Islet of Langerhans (tissue), 1 donor: ENCODE measurements around the gene FBXO10.
"Not testable (repeated sequence)": the region's sequence is repeated elsewhere in the genome, so short reads cannot be mapped to it uniquely, and the experiment has no call there.

Experiments
- FAIRE-seq: peaks from one replicate; lab custom pipeline; 2011; peaks lifted over from hg19 to GRCh38; lab: Jason Lieb, UNC

Gene FBXO10

DNA sequence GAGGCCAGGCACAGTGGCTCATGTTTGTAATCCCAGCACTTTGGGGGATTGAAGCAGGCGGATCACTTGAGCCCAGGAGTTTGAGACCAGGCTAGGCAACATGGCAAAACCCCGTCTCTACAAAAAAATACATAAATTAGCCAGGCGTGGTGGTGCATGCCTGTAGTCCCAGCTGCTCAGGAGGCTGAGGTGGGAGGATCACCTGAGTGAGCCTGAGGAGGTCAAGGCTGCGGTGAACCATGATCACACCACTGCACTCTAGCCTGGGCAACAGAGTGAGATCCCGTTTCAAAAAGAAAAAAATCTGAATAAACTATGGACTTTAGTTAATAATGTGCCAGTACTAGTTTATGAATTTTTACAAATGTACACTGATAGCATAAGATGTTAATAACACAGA is 66.1 kb downstream of the FBXO10 start:
- FAIRE-seq, result not testable (repeated sequence)

DNA sequence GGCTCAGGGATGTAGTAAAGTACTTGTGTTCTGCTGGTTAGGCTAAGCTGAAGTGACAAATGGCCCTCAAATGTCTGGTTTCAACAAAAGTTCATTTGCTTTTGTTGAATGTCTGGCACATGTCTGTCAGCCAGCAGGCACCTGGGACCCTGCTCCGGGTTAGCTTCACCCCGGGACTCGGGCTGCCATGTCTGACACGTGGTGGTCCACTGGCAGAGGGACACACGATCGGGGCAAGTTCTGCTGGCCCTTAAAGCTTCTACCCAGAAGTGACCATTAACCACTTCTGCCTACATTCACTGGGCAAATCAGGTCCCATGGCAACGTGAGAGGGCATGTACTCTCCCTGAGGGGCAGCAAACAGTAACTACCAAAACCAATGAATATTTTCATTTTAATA is 66.6 kb downstream of the FBXO10 start:
- FAIRE-seq, result no peak

DNA sequence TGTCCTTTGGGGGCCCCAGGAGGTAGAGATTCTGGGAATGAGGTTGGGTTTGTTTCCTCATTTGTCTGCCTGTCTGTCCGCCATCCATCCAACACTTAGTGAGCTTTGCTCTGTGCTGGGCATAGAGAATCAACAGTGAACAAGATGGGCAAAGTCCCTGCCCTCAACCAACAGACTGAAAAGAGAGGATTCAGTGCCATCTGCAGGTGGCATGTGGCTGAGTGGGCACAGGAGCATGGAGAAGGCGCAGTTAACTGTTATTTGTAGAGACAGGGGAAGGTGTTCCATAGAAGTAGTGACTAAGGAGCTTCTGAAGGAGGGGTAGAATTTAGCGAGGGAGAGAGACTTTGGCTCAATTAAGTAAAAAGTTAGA is 67.4 kb downstream of the FBXO10 start:
- no peak for FAIRE-seq

DNA sequence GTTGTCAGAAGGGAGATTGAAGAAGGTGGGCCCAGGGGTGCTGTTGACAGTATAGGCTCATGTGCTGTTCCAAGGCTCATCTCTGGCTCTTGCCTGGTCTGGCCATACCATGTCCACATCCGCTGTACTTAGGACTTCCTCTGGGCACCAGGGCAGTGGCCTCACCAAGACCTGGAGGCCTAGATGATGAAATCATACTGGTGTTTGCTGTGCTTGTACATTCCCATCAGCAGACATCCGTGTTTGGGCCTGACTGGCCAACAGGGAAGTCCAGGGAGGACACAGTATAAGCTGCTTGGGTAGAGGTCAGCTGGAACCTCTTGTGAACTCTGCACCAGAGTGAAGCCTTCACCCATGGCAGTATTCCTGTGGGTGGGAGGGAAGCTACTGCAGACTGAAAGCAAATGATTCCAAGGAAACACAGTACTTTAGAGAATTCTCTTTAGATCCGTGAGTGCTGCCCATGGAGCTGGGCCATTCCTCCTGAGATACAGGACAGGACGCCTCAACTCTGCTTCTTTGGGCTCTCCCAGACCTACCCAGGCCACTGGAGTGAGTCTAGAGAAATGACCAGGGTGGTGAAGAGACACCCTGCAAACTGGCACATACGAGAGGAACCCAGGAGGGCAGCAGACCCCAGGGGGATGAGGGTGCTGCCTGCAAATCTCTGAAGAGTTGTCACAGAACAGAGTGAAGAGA is 67.9 kb downstream of the FBXO10 start:
- no peak for FAIRE-seq

DNA sequence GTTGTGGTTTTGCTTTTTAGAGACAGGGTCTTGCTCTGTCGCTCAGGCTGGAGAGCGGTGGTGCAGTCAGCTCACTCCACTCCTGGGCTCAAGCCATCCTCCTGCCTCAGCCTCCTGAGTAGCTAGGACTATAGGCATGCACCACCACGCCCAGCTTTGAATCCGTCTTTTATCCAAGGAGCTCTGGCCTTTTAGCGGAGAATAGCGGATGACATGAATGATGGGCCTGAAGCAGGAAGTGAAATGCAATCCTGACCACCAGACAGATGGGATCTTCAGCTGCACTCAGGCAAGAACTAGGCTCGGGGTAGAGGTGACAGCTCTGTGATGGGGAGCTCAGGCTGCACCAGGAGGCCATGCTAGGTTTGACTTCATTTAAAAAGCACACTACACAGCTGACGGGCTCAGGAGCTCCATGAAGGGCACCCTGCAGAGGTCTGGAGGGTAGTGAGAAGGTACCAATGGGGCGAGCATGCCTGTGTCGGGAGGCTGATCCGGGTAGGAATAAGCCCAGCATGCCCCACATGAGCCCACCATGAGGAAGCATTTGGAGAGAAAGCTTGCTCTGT is 68.5 kb downstream of the FBXO10 start:
- no peak for FAIRE-seq

DNA sequence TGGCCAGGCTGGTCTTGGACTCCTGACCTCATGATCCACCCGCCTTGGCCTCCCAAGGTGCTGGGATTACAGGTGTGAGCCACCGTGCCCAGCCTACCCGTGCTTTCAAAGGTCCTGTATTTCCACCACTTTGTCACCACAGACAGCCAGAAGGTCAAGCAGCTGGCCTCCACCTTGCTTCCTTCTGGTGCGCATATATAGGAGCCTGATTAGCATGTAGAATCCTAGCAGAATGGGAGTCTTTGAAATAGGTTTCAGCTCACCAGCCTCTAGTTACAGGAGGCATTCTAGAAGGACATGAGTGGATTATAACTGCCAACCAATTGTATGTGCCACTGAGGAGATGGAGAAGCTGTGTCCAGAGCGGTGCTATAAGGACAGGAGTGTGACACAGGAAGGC is 71.6 kb downstream of the FBXO10 start:
- no peak for FAIRE-seq

DNA sequence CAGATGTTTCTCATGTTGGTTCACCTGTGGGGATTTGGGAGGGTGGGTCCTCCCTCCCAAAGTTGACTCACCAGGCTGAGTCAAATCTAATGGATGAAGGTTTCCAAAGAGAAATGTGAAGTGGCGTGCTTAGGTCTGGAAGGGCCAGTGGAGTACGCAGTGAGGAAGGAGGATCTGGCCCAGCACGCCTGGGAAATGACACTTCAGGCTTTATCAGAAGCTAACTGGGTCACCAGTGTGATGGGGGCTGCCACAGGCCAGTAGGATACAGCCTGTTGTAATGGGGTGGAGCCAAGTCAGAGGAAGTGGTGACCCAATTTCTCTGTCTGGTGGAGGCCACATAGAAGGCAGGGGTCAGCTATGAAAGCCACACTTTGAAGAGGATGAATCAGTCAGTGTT is 72.4 kb downstream of the FBXO10 start:
- FAIRE-seq, result no peak

DNA sequence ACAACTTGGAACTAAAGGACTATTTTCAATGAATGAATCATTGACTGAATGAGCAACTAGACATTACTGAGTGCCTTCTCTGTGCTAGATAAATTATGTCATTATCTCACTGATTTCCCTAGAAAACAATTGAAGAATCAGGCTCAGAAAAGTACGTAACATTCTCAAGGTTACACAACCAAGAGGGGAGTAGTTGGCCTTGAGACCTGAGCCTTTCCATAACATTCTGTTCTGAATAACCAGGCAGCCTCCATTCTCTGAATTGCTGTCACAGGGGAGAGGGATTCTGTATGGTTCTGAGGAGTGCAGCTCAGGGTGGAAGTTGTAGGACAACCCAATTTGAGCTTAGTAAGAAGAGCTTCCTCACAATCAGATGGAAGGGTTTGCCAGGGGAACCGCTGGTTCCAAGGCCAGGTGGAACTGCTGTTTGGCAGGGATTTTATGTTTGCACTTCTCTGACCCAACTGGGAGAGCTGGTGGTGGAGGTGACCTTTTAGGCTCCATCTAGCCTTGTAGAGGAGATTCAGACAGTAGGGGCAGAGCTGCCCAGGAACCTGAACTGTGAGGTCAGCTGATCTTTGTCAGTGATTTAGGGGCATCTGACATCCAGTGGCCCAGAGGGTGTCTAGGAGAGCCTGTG is 74.1 kb downstream of the FBXO10 start:
- FAIRE-seq, result no peak

DNA sequence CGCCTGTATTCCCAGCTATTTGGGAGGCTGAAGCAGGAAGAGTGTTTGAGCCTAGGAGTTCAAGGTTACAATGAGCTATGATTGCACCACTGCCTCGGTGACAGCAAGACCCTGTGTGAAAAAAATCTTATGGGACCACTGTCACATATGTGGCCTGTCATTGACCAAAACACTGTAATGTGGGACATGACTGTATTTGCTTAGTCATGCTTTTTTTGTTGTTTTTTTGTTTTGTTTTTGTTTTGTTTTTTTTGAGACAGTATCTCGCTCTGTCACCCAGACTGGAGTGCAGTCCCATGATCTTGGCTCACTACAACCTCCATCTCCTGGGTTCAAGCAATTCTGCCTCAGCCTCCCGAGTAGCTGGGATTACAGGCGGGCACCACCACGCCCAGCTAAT is 76.9 kb downstream of the FBXO10 start:
- FAIRE-seq, result no peak

DNA sequence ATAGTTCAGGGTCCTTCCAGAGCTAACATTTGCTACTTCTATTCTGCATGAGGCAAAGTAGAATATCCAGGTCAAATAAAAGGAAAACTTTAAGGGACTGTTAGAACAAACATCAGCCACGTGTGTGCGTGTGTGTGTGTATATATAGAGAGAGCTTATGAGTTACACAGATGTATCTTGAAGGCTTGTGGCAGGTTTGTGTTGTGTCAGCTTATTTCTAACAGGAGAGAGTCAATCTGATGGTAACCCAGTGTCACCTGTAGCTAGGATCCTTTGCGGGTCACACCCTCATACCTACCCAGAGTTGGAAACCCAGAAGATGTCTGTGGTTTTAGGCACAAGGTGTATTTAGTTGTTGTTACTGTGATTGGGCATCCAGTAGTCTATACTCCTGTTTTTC is 77.7 kb downstream of the FBXO10 start:
- FAIRE-seq, result no peak

DNA sequence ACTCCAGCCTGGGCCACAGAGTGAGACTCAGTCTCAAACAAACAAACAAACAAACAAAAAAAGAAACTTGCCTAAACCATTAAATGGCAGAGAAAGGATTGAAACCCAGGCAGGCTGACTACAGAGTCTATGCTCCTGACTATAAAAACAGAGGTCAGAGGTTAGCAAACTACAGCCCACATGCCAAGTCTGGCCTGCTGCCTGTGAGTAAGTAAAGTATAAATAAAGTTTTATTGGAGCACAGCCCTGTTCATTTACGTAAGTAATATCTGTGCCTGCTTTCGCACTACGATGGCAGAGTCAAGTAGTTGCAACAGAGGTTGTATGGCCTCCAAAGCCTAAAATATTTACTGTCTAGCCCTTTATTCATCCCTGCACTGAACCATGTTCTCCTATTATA is 78.9 kb downstream of the FBXO10 start:
- FAIRE-seq, result no peak

DNA sequence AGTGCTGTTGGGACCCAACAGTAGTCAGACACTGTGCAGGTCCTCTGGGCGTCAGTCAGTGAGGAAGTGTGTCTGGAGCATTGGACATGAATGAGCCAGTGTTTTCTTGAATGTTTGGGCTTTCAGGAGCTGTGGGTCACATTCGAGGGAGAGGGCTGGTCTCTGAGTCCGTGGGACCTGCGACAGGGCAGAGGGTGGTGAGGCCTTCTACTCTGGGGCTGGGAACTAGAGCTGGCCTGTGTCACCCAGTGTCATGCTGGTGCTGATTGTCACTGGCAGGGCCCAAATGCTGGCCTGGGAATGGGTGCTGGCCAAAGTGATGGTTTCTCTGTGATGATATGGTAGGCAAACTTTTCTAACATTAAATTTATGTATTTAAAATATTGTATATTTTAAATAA is 80.2 kb downstream of the FBXO10 start:
- no peak for FAIRE-seq

DNA sequence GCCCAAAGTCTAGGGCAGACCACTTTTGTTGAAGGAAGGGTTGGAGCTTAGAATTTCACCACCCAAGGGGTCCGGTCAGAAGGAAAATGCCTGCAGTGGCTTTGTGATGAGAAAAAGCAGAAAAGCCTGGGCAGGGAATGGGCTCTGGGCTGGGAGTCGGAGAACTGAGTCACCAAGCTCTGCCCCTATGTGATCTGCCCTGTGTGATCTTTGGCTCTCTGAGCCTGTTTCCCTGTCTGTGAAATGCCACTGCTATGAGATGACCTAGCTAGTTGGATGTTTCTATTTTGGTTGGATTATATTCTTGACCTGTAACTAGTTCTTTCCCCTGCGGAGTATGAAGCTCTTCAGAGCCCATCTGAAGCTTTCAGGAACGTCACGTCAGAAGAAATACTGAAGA is 80.6 kb downstream of the FBXO10 start:
- no peak for FAIRE-seq

DNA sequence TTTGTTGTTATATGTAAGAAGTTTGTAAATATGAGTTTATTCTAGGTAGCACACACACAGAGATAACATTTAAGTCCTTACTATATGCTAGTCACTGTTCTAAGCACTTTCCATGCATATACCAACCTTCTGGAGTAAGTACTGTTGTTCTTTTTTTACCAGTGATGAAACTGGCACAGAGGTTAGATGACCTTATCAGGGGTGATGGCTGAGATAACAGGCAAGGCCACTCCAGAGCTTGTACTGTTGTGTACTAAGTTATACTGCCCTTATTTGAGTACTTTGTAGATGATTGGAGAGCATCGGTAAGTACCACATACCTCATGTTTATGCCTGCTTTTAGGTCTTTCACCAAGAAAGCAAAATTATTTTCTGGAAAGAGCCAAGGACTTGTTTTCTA is 84.2 kb downstream of the FBXO10 start:
- no peak for FAIRE-seq

DNA sequence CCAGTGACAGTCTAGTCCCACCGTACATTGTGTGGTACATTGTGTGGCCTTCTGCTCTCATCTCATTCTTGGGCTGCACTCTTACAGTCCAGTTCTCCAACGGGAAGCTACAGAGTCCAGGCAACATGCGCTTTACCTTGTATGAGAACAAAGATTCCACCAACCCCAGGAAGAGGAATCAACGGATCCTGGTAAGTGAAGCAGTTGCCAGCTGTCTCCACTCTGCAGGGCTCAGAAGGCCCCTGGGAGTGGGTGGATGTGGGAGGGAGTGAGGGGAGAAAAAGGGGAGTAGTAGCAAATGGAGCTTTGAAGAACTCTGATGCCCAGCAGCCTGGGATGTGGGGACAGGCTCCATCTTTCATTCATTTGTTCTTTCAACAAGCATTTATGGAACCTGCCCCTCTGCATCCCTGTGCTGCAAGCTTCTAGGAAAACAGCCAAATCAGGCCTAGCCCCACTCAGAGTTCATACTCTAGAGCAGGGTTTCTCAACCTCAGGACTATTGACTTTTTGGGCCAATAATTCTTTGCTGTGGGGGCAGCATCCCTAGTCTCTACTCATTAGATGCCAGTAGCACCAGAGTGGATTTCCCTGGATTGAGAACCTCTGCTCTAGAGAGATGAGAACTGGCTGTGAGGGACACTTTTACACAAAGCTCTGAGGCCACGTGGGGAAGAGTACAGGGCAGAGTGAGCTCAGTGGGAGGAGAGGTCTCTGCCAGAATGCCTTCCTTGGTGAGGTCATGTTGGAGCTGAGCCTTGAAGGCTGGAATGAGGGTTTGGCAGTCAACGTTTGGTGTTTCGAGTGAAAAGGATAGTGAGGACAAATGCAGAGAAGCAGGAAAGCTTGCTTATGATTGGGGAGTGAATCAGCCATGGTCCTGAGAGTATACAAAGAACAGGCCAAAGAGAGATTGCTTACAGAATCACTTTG is 89.3 kb downstream of the FBXO10 start:
- FAIRE-seq, result no peak

DNA sequence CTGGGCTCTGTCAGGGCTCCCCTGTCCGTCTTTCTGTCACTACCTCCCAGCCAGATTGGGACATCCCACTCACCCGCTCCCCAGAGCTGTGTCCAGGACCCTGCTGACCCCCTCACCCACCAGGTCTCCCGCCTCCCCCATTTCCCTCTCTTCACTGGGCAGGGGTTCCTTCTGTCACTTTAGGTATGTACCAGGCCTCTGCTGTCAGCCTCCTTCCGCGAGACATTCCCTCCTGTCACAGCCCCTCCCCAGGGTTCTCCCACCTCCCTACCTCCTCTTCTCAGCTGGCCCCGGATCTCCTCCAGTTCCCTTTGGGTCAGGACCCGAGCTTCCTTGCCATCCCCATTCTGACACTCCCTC is 89.9 kb downstream of the FBXO10 start:
- FAIRE-seq, result no peak

DNA sequence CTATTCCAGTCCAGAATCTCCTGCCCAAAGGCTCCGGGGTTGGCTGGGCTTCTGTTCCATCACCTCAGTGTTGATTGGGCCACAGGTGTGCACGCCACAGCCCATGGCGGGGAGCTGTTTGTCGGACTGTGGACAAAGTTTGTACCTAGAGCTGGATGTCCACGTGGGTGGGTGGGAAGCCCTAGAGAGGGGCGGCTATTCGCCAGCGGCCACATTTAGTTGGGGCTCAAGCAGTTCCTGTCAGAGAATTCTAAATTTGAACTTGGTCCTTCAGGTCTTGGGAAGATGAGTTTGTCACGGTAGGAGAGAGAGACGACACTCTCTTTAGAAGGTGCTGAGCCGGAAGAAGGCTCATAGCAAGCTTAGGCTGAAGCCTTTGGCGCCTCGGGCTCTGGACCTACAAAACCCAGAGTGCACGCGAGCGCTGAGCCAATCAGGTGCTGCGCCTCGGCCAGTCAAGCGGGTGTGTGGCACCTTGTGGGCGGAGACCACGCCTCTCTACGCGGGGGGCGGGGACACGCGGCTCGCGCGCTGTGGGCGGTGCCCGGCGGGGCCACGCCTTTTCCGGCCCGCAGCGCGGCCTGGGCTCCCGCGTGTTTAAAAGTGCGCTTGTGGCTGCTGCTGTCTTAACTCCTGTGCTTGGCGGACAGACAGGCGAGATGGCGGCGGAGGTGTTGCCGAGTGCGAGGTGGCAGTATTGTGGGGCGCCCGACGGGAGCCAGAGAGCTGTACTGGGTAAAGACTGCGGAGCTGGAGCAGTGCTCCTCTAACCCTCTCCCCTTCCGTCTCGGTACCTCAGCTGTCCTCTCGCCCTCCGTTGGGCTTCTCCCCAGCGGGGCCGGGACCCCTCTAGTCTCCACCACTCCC is 90.6 kb downstream of the FBXO10 start, which contains the start of gene POLR1E:
Gene POLR1E (plus strand): TSS at position 560 of the 867 bp plus-strand sequence. CDS start 100 bp downstream, at position 660.
- FAIRE-seq, result no peak

DNA sequence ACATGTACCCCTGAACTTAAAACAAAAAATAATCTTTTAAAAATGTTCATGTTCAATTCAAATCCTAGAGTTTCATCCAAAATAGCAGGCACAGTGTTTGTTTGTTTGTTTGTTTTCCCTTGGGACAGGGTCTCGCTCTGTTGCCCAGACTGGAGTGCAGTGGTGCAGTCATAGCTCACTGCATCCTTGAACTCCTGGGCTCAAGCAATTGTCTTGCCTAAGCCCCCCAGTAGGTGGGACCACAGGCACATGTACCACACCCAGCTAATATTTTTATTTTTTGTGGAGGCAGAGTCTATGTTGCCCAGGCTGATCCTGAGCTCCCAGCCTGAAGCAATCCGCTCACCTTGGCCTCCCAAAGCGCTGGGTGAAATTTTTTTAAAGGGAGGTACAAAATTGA is 95.4 kb downstream of the FBXO10 start:
- FAIRE-seq, result no peak

DNA sequence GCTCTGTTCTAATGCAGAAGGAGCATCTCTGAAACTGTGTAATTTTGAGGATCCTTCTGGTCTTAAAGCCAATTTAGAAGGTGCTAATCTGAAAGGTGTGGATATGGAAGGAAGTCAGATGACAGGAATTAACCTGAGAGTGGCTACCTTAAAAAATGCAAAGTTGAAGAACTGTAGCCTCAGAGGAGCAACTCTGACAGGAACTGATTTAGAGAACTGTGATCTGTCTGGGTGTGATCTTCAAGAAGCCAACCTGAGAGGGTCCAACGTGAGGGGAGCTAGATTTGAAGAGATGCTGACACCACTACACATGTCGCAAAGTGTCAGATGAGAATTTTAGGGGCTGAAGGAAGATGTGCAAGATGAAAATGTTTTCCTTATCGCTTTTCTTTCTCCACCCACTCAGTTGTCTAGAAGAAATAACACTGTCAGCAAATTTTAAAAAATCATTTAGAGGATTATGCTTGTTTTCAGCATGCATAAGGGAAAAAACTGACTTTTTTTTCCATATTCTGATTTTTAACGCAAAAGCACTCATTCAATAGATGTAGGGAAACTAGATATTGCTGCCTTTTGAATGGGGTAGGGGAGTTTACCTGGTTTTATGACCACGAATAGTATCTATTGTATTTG is 98.1 kb downstream of the FBXO10 start:
- FAIRE-seq, result not testable (repeated sequence)

DNA sequence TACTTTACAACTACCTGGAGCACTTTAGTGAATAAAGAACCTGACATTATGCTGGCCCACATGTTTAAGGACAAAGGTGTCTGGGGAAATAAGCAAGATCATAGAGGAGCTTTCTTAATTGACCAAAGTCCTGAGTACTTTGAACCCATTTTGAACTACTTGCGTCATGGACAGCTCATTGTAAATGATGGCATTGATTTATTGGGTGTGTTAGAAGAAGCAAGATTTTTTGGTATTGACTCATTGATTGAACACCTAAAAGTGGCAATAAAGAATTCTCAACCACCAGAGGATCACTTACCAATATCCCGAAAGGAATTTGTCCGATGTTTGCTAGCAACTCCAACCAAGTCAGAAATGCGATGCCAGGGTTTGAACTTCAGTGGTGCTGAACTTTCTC is 98.7 kb downstream of the FBXO10 start:
- not testable (repeated sequence) for FAIRE-seq

DNA sequence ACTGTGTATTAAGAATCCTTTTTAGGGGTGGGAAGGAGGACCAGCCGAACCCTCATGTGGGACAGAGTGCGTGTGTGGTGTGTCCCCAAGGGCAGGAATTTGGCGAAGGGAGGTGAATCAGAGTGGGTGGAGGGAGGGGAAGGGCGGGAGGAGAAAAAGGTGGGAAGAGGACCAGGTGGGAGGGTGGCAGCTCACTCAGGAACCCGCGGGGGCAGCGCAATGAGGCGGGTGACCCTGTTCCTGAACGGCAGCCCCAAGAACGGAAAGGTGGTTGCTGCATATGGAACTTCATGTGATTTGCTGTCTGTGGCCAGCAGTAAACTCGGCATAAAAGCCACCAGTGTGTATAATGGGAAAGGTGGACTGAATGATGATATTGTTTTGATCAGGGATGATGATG is 99.2 kb downstream of the FBXO10 start:
- no peak for FAIRE-seq
